GM19468 (cell line): ENCODE measurements around the gene OSBPL5.
"Not testable (repeated sequence)": the region's sequence is repeated elsewhere in the genome, so short reads cannot be mapped to it uniquely, and the experiment has no call there.

ENCODE experiments used
- ATAC-seq: cut with Tn5 transposase; IDR thresholded peaks from one replicate; pipeline ENCODE4 v1.9.1; 2021; ENCODE audit warnings: mild to moderate bottlenecking, moderate library complexity, moderate number of reproducible peaks; ENCODE audit not compliant: unreplicated experiment; ENCODE audit errors: extremely low read depth

OSBPL5 gene

DNA sequence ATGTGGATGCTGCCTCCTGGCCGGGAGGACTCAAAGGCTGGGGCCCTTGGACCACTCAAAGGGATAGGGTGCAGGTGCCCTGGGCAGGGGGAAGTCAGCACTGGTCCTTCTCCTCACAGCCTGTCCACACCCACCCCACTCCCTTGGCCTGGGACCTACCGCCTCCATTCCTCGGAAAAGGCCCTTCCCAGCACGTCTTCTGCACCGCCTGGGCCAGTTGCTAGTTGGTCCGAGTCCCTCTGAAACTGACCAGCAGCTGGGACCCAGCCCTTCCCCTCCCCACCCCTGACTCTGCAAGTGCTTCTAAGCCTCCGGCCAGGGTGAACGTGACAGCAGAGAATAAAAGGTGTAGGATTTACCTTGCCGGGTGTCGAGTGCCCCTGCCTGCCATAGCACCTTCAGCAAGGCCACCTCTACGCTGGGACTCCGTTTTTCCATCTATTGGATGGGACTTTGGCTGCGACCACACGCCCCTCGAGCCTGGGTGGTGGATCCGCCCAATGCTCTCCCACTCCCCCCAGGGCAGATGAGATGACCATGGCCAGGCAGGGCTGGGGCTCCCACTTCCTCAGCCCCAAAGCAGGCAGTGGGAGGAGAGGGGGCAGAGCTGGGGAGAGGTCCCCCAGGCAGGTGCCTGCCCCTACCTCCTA is 37.3 kb downstream of the OSBPL5 start:
- ATAC-seq, result no peak

GRCh38 chr11:3126901-3127691 is 38.0 kb downstream of the OSBPL5 start:
- no peak for ATAC-seq

GRCh38 chr11:3126207-3126865 is 38.8 kb downstream of the OSBPL5 start:
- ATAC-seq, result no peak

DNA sequence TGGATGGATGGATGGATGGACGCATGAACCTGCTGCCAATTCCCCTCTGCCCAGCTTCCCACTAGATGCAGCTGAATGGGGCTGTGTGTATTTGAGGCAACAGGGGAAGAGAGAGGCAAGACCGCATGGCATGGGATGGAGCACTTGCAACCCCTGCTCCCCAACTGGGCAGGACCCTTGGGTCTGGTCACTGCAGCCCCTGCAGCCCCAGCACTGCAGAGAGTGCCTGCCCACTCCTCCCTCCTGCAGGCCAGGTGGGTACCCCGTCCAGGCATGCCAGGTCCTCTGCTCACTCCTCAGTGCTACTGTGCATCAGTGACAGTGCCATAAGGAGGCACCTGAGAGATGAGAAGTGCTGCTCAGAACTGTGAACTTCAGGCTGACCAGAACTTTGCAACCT is 40.3 kb downstream of the OSBPL5 start:
- ATAC-seq, result no peak

GRCh38 chr11:3123761-3124733 is 41.1 kb downstream of the OSBPL5 start:
- ATAC-seq, result no peak

GRCh38 chr11:3123305-3123704 is 41.8 kb downstream of the OSBPL5 start:
- no peak for ATAC-seq

DNA sequence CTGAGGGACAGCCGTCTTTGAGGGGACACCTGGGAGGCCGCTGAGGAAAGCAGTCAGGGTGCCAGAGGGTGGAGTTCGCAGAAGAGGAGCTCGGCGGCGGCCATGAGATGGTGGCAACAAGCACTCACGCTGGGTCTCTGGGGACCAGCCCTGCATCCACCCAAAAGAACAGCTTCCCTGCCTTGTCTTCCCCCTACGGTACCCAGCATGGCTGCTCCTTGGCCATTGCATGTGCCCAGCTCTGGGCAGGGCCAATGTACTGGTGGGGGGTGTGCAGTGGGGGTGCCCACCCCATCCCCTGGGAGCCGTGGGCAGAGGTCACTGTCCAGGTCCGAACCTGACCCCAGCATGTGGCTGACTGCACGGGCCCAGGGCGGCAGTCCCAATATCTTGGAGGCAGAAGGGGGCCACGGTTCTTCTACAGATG is 42.3 kb downstream of the OSBPL5 start:
- ATAC-seq, result no peak

GRCh38 chr11:3121931-3122774 is 43.0 kb downstream of the OSBPL5 start:
- ATAC-seq, result no peak

- no peak for ATAC-seq
Measured at GRCh38 chr11:3121416-3121815, 43.7 kb downstream of the OSBPL5 start.

DNA sequence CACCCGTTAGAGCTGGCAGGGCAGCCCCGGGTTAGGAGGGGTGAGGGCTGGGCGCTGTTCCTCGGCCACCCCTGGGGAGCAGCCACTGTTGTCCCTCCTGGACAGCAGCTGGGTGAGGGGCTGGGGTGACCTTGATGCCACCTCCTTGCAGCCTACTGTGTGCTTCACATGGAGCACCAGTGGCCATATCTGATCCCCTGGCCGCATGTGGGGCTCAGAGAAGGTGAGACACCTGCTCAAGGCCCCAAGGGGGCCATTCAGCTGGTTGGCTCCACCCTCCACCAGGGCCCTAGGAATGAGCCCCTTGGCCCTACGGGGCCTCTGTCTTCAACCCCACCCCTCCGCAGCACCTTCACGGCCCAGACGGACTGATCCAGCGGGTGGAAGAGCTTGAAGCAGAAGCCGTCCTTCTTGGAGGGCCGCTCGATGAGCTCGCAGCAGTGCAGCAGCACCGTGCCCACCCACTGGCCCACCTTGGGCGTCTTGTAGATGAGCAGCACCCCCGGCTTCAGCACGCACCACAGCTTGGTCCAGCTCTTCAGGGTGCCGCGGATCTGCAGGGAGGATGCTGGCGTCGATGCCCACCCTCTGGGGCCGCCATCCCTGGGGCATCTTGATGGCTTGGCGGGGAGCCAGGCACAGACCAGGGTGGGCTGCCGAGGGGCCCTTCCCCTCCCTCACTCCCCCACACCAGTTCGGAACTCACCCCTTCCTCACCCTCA is 44.9 kb downstream of the OSBPL5 start:
- no peak for ATAC-seq

DNA sequence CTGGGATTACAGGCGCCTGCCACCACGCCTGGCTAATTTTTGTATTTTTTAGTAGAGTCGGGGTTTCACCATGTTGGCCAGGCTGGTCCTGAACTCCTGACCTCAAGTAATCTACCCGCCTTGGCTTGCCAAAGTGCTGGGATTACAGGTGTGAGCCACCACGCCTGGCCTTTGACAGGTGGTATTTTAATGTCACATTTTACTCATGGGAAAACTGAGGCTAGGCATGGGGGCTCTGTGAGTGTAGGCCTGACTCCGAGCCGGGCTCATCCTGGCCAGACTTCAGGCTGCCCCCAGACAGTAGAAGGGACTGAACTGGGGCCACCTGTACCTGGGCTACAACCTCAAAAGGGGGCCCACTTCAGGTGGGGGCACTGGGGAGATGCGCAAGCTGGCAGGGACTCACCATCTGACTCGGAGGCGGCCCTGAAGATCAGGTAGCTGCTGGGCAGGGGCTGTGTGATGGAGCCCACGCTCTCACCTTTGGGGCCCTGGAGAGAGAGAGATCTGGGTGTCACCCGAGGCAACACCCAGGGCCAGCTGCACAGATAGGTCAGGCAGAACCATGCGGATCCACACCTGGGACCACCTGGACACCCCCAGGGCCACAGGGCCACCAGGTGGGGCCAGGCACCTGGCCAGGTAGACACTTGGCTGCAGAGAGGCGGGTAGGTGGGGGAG is 45.8 kb downstream of the OSBPL5 start:
- ATAC-seq, result no peak

- ATAC-seq, result no peak
Measured at GRCh38 chr11:3115321-3115720, 49.8 kb downstream of the OSBPL5 start.

DNA sequence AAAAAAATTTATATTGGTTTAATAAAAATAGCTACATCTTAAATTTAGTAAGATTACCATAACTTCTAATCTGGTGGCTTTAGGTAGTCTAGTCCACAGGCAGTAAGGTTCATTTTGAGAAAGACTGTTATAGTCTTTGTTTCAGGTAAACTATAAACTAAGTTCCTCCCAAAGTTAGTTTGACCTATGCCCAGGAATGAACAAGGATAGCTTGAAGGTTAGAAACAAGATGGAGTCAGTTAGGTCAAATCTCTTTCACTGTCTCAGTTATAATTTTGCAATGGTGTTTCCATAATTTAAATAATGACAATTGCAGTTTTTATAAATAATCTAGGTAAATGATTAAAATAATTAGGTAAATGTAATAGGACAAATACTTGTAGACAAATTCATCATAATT is 51.4 kb downstream of the OSBPL5 start:
- not testable (repeated sequence) for ATAC-seq

- ATAC-seq, result no peak
Measured at GRCh38 chr11:3111919-3112690, 53.0 kb downstream of the OSBPL5 start.

DNA sequence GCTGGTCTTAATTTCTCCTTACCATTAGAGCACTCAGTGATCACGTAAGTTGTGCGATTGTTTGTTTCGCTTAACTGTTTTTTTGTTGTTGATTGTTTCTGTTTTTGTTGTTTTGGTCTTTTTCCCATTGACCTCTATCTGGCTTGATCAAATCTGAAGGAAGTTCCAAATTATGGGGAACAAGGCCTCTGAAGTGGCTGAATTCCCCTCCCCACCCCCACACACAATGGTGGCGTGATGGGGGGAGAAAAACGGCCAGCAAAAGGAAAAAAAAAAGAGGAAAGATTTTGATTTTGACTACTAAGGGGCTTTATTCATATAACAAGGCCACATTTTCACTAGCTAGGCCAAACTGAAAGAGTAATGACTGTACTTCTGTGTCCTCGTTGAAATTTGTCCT is 53.6 kb downstream of the OSBPL5 start:
- no peak for ATAC-seq

DNA sequence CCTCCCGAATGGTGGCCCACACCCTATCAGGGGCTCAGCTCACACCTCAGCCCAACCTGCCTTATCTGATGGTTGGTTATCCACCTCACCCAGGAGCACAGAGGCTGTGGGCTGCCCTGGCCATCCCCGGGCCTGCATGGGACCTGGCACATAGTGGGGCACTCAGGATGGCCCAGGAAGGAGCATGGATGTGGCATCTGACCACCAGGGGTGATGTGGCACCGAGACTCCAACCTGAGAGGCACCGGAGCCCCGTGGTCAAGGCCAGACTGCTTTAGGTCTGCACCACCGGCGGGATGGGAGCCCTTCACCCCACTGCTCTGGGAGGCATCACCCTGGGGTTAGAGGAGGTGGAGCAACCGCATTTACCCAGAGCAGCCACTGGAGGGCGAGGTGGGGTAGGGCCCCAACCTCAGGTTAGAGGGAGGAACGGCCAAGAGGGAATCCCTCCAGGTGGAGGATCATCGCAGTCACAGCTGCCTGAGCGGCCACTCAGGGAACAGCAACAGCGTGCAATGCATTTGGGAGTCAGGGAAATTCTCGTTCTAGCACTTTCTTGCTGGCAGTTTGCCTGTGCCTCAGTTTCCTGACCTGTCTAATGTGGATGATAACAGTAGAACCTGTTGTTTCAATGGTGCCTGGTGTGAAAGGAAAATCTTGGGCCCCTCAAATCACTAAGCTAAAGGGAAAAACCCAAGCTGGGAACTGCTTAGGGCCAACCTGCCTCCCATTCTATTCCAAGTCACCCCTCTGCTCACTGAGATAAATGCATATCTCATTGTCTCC is 55.0 kb downstream of the OSBPL5 start:
- no peak for ATAC-seq

DNA sequence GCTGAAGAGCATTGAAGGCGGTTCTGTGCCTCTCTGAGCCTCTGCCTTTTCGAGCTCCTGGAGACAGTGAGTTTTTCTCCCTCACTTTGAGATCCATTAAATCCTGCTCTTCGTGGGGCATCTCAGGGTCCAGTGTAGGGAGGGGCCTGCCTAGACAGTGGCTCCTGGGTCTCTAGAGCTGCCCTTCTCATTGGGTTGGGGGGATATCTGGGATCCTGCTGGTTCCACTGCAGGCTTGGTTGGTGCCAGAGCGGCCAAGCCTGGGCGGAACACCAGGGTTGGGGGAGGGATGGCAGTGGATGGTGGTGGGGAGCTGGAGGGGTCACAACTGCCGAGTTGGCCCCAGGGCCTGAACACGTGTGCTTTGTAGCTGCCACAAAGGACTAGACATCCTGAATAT is 55.7 kb downstream of the OSBPL5 start:
- no peak for ATAC-seq
